ENCODE results near the gene GPS1.

Gene GPS1

GRCh38 chr17:82033359-82034085 lies 18.2 kb upstream of the GPS1 start:
- Histone ChIP-seq H3K9ac (ENCODE audit: low read length) (no peak overlapping the region), H3K4me1 (ENCODE audit: insufficient read depth, low read length, severe bottlenecking) (peaks cover 39% of the 10 kb centered on the region), H3K27me3 (ENCODE audit: insufficient read depth, low read length) (no peaks in the 10 kb centered on the region), H2AFZ (ENCODE audit: low read length) (no peak overlapping the region), H3K36me3 (ENCODE audit: insufficient read depth, low read length) (peaks cover 10% of the 10 kb centered on the region; the same call in 1 of the 2 replicates), H4K20me1 (ENCODE audit: insufficient read depth, low read length) (no peaks in the 10 kb centered on the region), H3F3A (ENCODE audit: insufficient read depth, low read length) (no peaks in the 10 kb centered on the region; the same call in 1 of the 2 replicates), H3K79me2 (ENCODE audit: insufficient read depth, low read length) (no peaks in the 10 kb centered on the region), H3K9me3 (ENCODE audit: low read length) (no peaks in the 10 kb centered on the region), H3K27ac (ENCODE audit: low read depth, low read length, poor library complexity, severe bottlenecking) (no peak overlapping the region), H3K9me2 (ENCODE audit: low read depth, low read length) (no peaks in the 10 kb centered on the region), H3K4me2 (ENCODE audit: low read length) (no peak overlapping the region), H3K4me3 (ENCODE audit: low read depth, low read length, poor library complexity, severe bottlenecking) (no peak overlapping the region)
- TF ChIP-seq EZH2 (IDR thresholded peaks at IDR 0.05; ENCODE audit: borderline replicate concordance, low read length) (no peak), CTCF (IDR thresholded peaks at IDR 0.05; ENCODE audit: low read length) (no peak)

GRCh38 chr17:82034371-82035011 lies 17.2 kb upstream of the GPS1 start:
- Histone ChIP-seq H3K4me1 (ENCODE audit: insufficient read depth, low read length, severe bottlenecking) (peaks cover 39% of the 10 kb centered on the region), H2AFZ (ENCODE audit: low read length) (no peak overlapping the region), H3K36me3 (ENCODE audit: insufficient read depth, low read length) (0 out of 2 replicates have a peak, but pooled peaks cover 10% of the 10 kb centered on the region), H3K27me3 (ENCODE audit: insufficient read depth, low read length) (no peaks in the 10 kb centered on the region), H3K9ac (ENCODE audit: low read length) (no peak overlapping the region), H3K79me2 (ENCODE audit: insufficient read depth, low read length) (no peaks in the 10 kb centered on the region), H3K9me3 (ENCODE audit: low read length) (no peaks in the 10 kb centered on the region), H3F3A (ENCODE audit: insufficient read depth, low read length) (no peaks in the 10 kb centered on the region; the same call in 1 of the 2 replicates), H3K4me2 (ENCODE audit: low read length) (no peak overlapping the region), H4K20me1 (ENCODE audit: insufficient read depth, low read length) (no peaks in the 10 kb centered on the region), H3K4me3 (ENCODE audit: low read depth, low read length, poor library complexity, severe bottlenecking) (no peak overlapping the region), H3K27ac (ENCODE audit: low read depth, low read length, poor library complexity, severe bottlenecking) (no peak overlapping the region), H3K9me2 (ENCODE audit: low read depth, low read length) (no peaks in the 10 kb centered on the region)
- TF ChIP-seq EZH2 (IDR thresholded peaks at IDR 0.05; ENCODE audit: borderline replicate concordance, low read length) (no peak), CTCF (IDR thresholded peaks at IDR 0.05; ENCODE audit: low read length) (no peak)

GRCh38 chr17:82035488-82035887 lies 16.2 kb upstream of the GPS1 start:
- no peaks in the 10 kb centered on the region for H3K9me2 ChIP-seq (ENCODE audit: low read depth, low read length)
- TF ChIP-seq EZH2 (IDR thresholded peaks at IDR 0.05; ENCODE audit: borderline replicate concordance, low read length) (no peak), CTCF (IDR thresholded peaks at IDR 0.05; ENCODE audit: low read length) (no peak)
- H4K20me1 ChIP-seq (ENCODE audit: insufficient read depth, low read length) = no peaks in the 10 kb centered on the region
- peaks cover 34% of the 10 kb centered on the region for H3K4me1 ChIP-seq (ENCODE audit: insufficient read depth, low read length, severe bottlenecking)
- no peaks in the 10 kb centered on the region for H3K79me2 ChIP-seq (ENCODE audit: insufficient read depth, low read length)
- H3F3A ChIP-seq (ENCODE audit: insufficient read depth, low read length) = no peaks in the 10 kb centered on the region; the same call in 1 of the 2 replicates
- no peak overlapping the region for H3K27ac ChIP-seq (ENCODE audit: low read depth, low read length, poor library complexity, severe bottlenecking)
- no peak overlapping the region for H3K4me3 ChIP-seq (ENCODE audit: low read depth, low read length, poor library complexity, severe bottlenecking)
- no peaks in the 10 kb centered on the region for H3K9me3 ChIP-seq (ENCODE audit: low read length)
- no peak overlapping the region for H3K9ac ChIP-seq (ENCODE audit: low read length)
- peak overlapping the region; percentile 85; the same call in 1 of the 2 replicates for H3K4me2 ChIP-seq (ENCODE audit: low read length)
- 0 out of 2 replicates have a peak, but pooled peaks cover 6% of the 10 kb centered on the region for H3K36me3 ChIP-seq (ENCODE audit: insufficient read depth, low read length)
- no peak overlapping the region for H2AFZ ChIP-seq (ENCODE audit: low read length)
- no peaks in the 10 kb centered on the region for H3K27me3 ChIP-seq (ENCODE audit: insufficient read depth, low read length)
